ENCODE measurements around the gene SMYD3. TPM values are rescaled to one million over a fixed set of nuclear protein-coding genes. Genes with fewer than 3 reads are reported as not detected.

SMYD3 gene
- total RNA-seq, 4 donors from 2014 or later, result 33.7 to 105 (median 51.4) TPM

DNA sequence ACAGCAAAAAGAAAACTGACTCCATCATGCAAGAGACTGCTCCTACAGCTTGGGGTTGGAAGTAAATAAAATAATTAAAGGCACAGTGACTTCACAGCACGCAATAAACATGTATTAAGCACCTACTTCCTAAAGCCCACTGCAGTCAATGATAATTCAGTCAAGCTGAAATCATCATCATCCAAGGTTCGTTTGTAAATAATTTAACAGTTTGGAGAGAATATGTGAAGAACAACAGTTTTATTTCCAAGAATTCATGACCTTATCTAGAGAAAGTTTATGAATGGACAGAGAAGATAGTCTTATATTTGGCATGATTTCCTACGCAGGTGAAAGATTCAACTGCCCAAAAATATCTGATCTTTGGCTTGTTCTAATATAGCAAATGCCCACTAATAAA lies 86.8 kb downstream of the SMYD3 start:
- intact Hi-C loops (cut with DNase I), result no loop called here
- no peak for TF ChIP-seq POLR2A (IDR thresholded peaks at IDR 0.05)
- Histone ChIP-seq H3K4me3 (replicated peaks in 1 of 3) (no peak overlapping the region), H3K27me3 (no peaks in the 10 kb centered on the region), H3K9me3 (no peaks in the 10 kb centered on the region), H3K27ac (no peak overlapping the region), H3K36me3 (no peaks in the 10 kb centered on the region), H3K4me1 (peaks cover 0 to 4% of the 10 kb centered on the region in 2 donors)
- WGBS, 2 donors, result 94% methylated on average over 3 of the region's 3 CpGs
- DNase-seq, result no peak

DNA sequence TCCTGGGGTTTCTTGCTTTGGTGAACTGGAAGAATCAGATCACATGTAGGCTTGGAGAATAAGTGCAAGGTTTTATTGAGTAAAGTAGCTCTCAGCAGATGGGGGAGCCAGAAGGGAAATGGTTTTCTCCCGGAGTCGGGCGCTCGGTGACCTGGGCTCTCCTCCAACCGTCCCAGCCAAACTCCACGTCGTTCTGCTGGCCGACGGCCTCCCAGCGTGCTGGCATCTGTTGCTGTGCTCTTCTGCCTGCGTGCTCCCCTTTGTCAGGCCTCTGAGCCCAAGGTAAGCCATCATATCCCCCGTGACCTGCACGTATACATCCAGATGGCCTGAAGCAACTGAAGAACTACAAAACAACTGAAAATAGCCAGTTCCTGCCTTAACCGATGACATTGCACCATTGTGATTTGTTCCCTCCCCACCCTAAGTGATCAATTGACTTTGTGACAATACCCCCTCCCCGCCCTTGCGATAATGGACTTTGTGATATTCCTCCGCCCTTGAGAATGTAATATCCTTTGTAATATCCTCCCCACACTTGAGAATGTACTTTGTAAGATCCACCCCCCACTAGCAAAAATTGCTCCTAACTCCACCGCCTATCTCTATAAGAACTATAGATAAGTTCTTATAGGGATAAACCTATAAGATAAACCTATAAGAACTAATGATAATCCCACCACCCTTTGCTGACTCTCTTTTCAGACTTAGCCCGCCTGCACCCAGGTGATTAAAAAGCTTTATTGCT lies 88.3 kb downstream of the SMYD3 start:
- Histone ChIP-seq H3K36me3 (no peaks in the 10 kb centered on the region), H3K4me3 (replicated peaks in 1 of 3) (no peak overlapping the region), H3K4me1 (peaks cover 0 to 4% of the 10 kb centered on the region in 2 donors), H3K27me3 (no peaks in the 10 kb centered on the region), H3K9me3 (no peaks in the 10 kb centered on the region), H3K27ac (no peak overlapping the region)
- WGBS, 2 donors, result 93 to 96% methylated on average over 19 of the region's 19 CpGs
- no peak for DNase-seq
- intact Hi-C loops (cut with DNase I), result no loop called here
- TF ChIP-seq, protein P1, sequence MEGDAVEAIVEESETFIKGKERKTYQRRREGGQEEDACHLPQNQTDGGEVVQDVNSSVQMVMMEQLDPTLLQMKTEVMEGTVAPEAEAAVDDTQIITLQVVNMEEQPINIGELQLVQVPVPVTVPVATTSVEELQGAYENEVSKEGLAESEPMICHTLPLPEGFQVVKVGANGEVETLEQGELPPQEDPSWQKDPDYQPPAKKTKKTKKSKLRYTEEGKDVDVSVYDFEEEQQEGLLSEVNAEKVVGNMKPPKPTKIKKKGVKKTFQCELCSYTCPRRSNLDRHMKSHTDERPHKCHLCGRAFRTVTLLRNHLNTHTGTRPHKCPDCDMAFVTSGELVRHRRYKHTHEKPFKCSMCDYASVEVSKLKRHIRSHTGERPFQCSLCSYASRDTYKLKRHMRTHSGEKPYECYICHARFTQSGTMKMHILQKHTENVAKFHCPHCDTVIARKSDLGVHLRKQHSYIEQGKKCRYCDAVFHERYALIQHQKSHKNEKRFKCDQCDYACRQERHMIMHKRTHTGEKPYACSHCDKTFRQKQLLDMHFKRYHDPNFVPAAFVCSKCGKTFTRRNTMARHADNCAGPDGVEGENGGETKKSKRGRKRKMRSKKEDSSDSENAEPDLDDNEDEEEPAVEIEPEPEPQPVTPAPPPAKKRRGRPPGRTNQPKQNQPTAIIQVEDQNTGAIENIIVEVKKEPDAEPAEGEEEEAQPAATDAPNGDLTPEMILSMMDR (IDR thresholded peaks at IDR 0.05), result no peak
- TF ChIP-seq POLR2A (IDR thresholded peaks at IDR 0.05), result no peak

DNA sequence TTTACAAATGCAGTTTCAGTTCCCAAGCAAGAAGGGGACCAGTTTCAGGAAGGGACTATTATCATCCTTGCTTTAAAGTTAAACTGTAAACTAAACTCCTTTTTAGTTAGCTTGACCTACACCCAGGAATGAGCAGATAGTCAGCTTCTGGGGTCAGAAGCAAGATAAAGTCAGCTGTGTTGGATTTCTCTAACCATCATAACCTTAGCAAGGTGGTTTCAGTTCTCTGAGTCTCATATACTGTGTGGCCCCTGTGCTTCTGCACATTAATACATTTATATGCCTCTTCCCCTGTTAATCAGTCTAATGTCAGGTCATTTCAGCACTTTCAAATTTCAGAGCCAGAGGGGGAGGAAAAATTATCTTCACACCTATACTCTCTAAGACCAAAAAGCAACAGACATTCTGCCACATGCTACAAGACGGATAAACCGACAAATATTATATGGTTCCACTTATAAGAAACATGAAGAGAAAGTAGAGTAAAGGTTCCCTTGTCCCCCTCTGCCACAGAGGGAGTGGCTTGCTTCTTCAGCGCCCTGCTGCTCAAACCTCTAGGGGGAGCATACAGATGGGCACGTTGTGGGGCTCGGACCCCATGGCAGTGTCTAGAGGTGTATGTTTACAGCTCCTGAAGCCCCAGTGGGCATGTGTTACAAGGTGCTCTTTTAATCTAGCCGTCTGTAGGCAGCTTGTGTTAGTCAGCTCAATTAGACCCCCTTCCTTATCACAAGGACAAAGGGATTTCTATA lies 89.1 kb downstream of the SMYD3 start:
- intact Hi-C loops (cut with DNase I), result no loop called here
- 92% methylated on average over 6 of the region's 6 CpGs for WGBS, 2 donors

DNA sequence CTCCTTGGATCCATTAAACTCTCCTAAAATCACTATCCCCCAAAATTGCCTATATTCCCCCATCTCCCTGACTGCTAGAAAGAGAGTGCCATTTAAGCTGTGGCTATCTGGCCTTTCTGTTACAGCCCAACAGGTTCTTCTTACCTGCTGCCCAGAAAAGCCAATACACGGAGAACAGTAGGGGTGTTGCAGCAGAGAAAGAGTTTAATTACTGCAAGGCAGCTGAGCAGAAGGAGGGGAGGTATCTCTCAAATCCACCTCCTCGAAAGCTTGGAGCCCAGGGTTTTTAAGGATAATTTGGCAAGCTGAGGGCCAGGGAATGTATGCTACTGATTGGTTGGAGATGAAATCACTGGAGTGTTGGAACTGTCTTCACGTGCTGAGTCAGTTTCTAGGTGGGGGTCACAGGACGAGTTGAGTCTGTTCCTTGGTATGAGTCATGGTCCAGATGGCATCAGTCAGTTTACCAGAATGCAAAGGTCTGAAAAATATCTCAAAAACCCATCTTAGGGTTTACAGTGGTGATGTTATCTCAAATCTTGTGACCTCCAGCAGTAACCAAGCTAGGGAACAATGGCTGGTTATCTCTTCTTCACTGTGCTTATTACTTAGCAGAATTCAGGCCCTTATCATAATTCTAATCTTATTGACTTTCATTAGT lies 89.8 kb downstream of the SMYD3 start:
- intact Hi-C loops (cut with DNase I), result no loop called here
- DNase-seq, result no peak
- WGBS, 2 donors, result 75 to 78% methylated on average over 4 of the region's 4 CpGs
- Histone ChIP-seq H3K36me3 (no peaks in the 10 kb centered on the region), H3K9me3 (no peaks in the 10 kb centered on the region), H3K27me3 (no peaks in the 10 kb centered on the region), H3K27ac (no peak overlapping the region), H3K4me1 (peaks cover 0 to 4% of the 10 kb centered on the region in 2 donors), H3K4me3 (replicated peaks in 1 of 3) (no peak overlapping the region)
- TF ChIP-seq POLR2A (IDR thresholded peaks at IDR 0.05), result no peak
- TF ChIP-seq, protein P1 (IDR thresholded peaks at IDR 0.05), result no peak

More for the DNA sequence above, 89.1 kb downstream of the SMYD3 start:
- Histone ChIP-seq H3K4me3 (replicated peaks in 1 of 3) (no peak overlapping the region), H3K27me3 (no peaks in the 10 kb centered on the region), H3K36me3 (no peaks in the 10 kb centered on the region), H3K27ac (no peak overlapping the region), H3K4me1 (peaks cover 0 to 4% of the 10 kb centered on the region in 2 donors), H3K9me3 (no peaks in the 10 kb centered on the region)
- no peak for TF ChIP-seq POLR2A (IDR thresholded peaks at IDR 0.05)
- TF ChIP-seq, protein P1 (IDR thresholded peaks at IDR 0.05), result no peak
- no peak for DNase-seq

DNA sequence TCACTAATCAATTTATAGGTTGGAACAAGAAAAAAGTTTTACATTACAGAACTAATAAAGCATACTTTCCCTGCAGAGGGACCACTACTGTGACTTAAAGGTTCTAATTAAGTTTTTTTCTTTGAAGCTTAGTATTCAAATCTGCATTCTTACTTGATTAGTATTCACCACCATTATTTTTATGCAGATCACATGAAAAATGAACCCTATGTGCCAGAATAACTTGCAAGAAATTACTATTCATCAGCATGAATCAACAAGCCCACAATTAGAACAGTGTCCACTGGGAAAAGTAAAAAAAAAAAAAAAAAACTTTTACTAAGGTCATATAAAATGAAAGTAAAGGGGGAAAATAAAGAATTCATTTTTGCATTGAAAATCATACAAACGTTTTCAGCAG lies 90.8 kb downstream of the SMYD3 start:
- DNase-seq, result no peak
- H3K4me1 ChIP-seq, result peaks cover 0 to 4% of the 10 kb centered on the region in 2 donors
- H3K4me3 ChIP-seq (replicated peaks in 1 of 3), result no peak overlapping the region
- H3K27ac ChIP-seq, result no peak overlapping the region
- no peak for TF ChIP-seq POLR2A (IDR thresholded peaks at IDR 0.05)
- TF ChIP-seq, protein P1 (IDR thresholded peaks at IDR 0.05), result no peak
- intact Hi-C loops (cut with DNase I), result no loop called here
- H3K9me3 ChIP-seq, result no peaks in the 10 kb centered on the region
- 78 to 81% methylated on average over 1 of the region's 1 CpG for WGBS, 2 donors
- H3K27me3 ChIP-seq, result no peaks in the 10 kb centered on the region
- H3K36me3 ChIP-seq, result no peaks in the 10 kb centered on the region
